Ureter (tissue), 1 donor: Measurements from ENCODE around the gene RBKS. TPM values are rescaled to one million over a fixed set of nuclear protein-coding genes. Genes with fewer than 3 reads are reported as not detected.
A peak's percentile ranks its signal among the peaks of the same experiment; 100 is the strongest.

Experiments
- DNase-seq: peaks from one replicate; pipeline ENCODE4 v3.0.0-alpha.2; 2020; ENCODE audit warnings: low spot score
- total RNA-seq: library from RNA; stranded (reverse); gene quantifications from one replicate; pipeline ENCODE4 v1.2.4, GENCODE V29; 2023
- donor health status: DM: yes; HTN: yes; CAD: no.

Gene RBKS
- 5.2 TPM for total RNA-seq

GRCh38 chr2:27890146-27890923, at the start of gene RBKS, which contains the start of gene BABAM2:
TSS of gene RBKS (minus strand) at chr2:27890387. CDS start at chr2:27890345, 42 bp downstream.
TSS of gene BABAM2 (plus strand) at chr2:27890729. CDS start at chr2:27894557, 3,828 bp downstream.
- peak; percentile 90 for DNase-seq

- DNase-seq: no peak
Observed at GRCh38 chr2:27935026-27935425, 44.8 kb upstream of the RBKS start.

- DNase-seq: no peak
Observed at GRCh38 chr2:27932396-27932795, 42.2 kb upstream of the RBKS start.

- no peak for DNase-seq
Observed at GRCh38 chr2:27931361-27931950, 41.3 kb upstream of the RBKS start.

- no peak for DNase-seq
Observed at GRCh38 chr2:27929916-27930486, 39.8 kb upstream of the RBKS start.

- DNase-seq: no peak
Observed at GRCh38 chr2:27925766-27926472, 35.7 kb upstream of the RBKS start.

- no peak for DNase-seq
Observed at GRCh38 chr2:27922842-27923241, 32.7 kb upstream of the RBKS start.

- no peak for DNase-seq
Observed at GRCh38 chr2:27921880-27922547, 31.8 kb upstream of the RBKS start.

GRCh38 chr2:27921424-27921823, 31.2 kb upstream of the RBKS start:
- no peak for DNase-seq

- no peak for DNase-seq
Observed at GRCh38 chr2:27920148-27920885, 30.1 kb upstream of the RBKS start.

- DNase-seq: no peak
Observed at GRCh38 chr2:27916293-27916995, 26.3 kb upstream of the RBKS start.

GRCh38 chr2:27915874-27916273, 25.7 kb upstream of the RBKS start:
- DNase-seq: no peak

GRCh38 chr2:27915191-27915590, 25.0 kb upstream of the RBKS start:
- DNase-seq: no peak

- DNase-seq: no peak
Observed at GRCh38 chr2:27914805-27915175, 24.6 kb upstream of the RBKS start.

GRCh38 chr2:27914041-27914804, 24.0 kb upstream of the RBKS start:
- no peak for DNase-seq

- DNase-seq: no peak
Observed at GRCh38 chr2:27912512-27912911, 22.3 kb upstream of the RBKS start.

- no peak for DNase-seq
Observed at GRCh38 chr2:27911458-27912210, 21.4 kb upstream of the RBKS start.

- no peak for DNase-seq
Observed at GRCh38 chr2:27909901-27910300, 19.7 kb upstream of the RBKS start.

GRCh38 chr2:27907547-27907946, 17.4 kb upstream of the RBKS start:
- DNase-seq: no peak
